ENCODE measurements around the gene ATP6AP2. TPM values are rescaled to one million over a fixed set of nuclear protein-coding genes. Genes with fewer than 3 reads are reported as not detected.
"Not testable (repeated sequence)": the region's sequence is repeated elsewhere in the genome, so short reads cannot be mapped to it uniquely, and the experiment has no call there.

ATP6AP2 gene
- total RNA-seq, 2 experiments from 2014 or later, result 72.3 to 76.5 TPM

- DNase-seq, result no peak
- CTCF ChIA-PET, result no interaction called here
- peaks cover 21% of the 10 kb centered on the region for H3K4me1 Mint-ChIP-seq
- H3K27me3 Mint-ChIP-seq, result no peaks in the 10 kb centered on the region
- H3K27ac Mint-ChIP-seq, result peak overlapping the region; percentile 96
- peak overlapping the region; percentile 89 for H3K4me3 Mint-ChIP-seq
- no peaks in the 10 kb centered on the region for H3K9me3 Mint-ChIP-seq
- POLR2A ChIA-PET, result no interaction called here
- peaks cover 3% of the 10 kb centered on the region for H3K36me3 Mint-ChIP-seq (ENCODE audit: low read depth)
Observed at GRCh38 chrX:40579900-40580536, 752 bp upstream of the ATP6AP2 start.

DNA sequence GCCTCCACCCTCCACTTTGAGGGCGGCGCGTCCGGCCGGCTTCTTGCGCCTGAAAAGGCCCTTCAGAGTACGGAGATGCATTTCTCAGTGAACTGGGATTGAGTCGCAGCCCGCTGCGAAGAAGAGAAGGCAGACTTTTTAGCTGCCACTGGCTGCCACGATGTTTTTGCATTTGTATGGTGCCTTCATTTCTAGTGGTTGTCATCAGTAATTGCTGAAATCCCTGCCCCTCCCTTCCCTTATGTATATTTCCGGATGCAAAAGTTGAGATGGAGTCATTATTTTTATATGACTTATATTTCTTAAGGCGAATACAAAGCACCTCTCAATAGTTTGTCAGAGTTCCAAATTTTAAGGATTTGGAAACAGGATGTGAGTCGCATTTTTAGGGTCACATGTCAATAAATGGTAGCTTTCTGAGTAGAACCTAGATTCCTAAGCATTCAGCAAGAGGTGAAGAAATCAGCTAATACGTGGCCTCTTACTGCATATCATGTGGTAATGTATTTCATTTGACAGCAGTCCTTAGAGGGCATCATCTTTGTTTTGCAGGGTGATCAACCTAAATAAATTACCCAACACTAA lies 658 bp downstream of the ATP6AP2 start:
- H3K27me3 Mint-ChIP-seq, result no peaks in the 10 kb centered on the region
- H3K4me3 Mint-ChIP-seq, result peak overlapping the region; percentile 75
- H3K27ac Mint-ChIP-seq, result peak overlapping the region; percentile 89
- ChIA-PET CTCF (interaction anchor here (0.7 kb wide), 1 partner anchor 319 kb away, joined by 3 read pairs; no protein-coding TSS in a partner anchor), POLR2A (no interaction called here)
- H3K9me3 Mint-ChIP-seq, result no peaks in the 10 kb centered on the region
- H3K36me3 Mint-ChIP-seq (ENCODE audit: low read depth), result peaks cover 3% of the 10 kb centered on the region
- DNase-seq, result peak; percentile 16
- peaks cover 29% of the 10 kb centered on the region for H3K4me1 Mint-ChIP-seq

DNA sequence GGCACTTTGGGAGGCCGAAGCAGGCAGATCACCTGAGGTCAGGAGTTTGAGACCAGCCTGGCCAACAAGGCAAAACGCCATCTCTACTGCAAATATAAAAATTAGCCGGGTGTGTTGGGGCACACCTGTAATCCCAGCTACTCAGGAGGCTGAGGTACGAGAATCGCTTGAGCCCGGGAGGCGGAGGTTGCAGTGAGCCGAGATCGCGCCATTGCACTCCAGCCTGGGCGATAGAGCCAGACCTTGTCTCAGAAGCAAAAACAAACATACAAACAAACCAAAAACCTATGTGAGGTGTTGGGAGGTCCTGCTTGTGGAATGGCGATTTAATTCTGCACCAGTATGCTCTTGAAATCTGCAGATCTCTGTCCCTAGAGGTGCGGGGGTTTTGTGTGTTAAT lies 1.4 kb downstream of the ATP6AP2 start:
- H3K27ac Mint-ChIP-seq; POLR2A ChIA-PET; H3K9me3 Mint-ChIP-seq; DNase-seq; H3K36me3 Mint-ChIP-seq (ENCODE audit: low read depth); H3K27me3 Mint-ChIP-seq; CTCF ChIA-PET: not testable (repeated sequence)
- peak overlapping the region; percentile 75 for H3K4me3 Mint-ChIP-seq
- peaks cover 30% of the 10 kb centered on the region for H3K4me1 Mint-ChIP-seq

- Mint-ChIP-seq H3K27me3 (no peaks in the 10 kb centered on the region), H3K4me3 (peak overlapping the region; percentile 75), H3K9me3 (no peaks in the 10 kb centered on the region), H3K4me1 (peaks cover 35% of the 10 kb centered on the region), H3K27ac (no peak overlapping the region), H3K36me3 (ENCODE audit: low read depth) (peaks cover 3% of the 10 kb centered on the region)
- ChIA-PET CTCF (no interaction called here), POLR2A (no interaction called here)
- DNase-seq, result no peak
Observed at GRCh38 chrX:40582811-40583210, 2.0 kb downstream of the ATP6AP2 start.

DNA sequence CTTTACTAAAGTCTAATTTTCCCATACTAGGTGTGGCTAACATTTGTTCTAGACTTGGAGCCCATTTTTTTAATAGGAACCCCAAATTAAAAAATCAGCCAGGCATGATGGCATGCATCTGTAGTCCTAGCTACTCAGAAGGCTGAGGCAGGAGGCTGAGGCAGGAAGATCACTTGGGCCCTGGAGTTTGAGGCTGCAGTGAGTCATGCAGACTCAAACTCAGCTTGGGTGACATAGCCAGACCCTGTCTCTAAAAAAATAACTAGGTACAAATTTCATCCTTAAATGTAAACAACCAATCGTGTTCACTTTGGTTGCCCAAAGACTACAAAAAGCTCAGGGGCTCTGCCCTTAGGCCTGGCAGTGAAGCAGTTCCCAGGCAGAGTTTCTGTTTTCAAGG lies 6.9 kb downstream of the ATP6AP2 start:
- H3K9me3 Mint-ChIP-seq, H3K27me3 Mint-ChIP-seq, H3K27ac Mint-ChIP-seq, H3K4me3 Mint-ChIP-seq, CTCF ChIA-PET, DNase-seq, POLR2A ChIA-PET: not testable (repeated sequence)
- peaks cover 16% of the 10 kb centered on the region for H3K36me3 Mint-ChIP-seq (ENCODE audit: low read depth)
- peaks cover 46% of the 10 kb centered on the region for H3K4me1 Mint-ChIP-seq

DNA sequence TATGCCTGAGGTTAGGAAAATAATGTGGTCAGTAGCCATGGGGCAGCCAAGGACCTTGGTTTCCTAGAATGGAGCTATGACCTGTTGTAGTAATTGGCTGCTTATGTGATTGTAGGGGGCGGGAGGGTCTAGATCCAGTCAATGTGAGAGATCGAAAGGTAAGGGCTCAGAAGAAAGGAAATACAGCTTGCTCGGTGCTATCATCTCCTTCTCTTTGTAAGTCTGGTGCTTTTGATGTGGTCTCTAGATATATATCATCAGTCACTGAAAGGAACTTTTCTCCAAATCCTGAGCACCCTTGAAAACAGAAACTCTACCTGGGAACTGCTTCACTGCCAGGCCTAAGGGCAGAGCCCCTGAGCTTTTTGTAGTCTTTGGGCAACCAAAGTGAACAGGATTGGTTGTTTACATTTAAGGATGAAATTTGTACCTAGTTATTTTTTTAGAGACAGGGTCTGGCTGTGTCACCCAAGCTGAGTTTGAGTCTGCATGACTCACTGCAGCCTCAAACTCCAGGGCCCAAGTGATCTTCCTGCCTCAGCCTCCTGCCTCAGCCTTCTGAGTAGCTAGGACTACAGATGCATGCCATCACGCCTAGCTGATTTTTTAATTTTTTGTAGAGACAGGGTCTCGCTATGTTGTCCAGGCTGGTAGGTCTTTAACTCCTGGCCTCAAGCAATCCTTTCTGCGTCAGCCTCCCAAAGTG lies 9.0 kb downstream of the ATP6AP2 start:
- ChIA-PET POLR2A (interaction anchor here (0.5 to 0.6 kb wide), 2 partner anchors 727 to 753 kb away, joined by 3 to 5 read pairs; no protein-coding TSS in a partner anchor), CTCF (interaction anchor here (0.6 to 1.5 kb wide), 4 partner anchors 46 to 572 kb away, joined by 3 to 6 read pairs (median 3); no protein-coding TSS in a partner anchor)
- not testable (repeated sequence) for H3K27me3 Mint-ChIP-seq, H3K9me3 Mint-ChIP-seq
- peaks cover 24% of the 10 kb centered on the region for H3K36me3 Mint-ChIP-seq (ENCODE audit: low read depth)
- DNase-seq, result peak; percentile 39
- peaks cover 37% of the 10 kb centered on the region for H3K4me1 Mint-ChIP-seq
- H3K4me3 Mint-ChIP-seq, result peak overlapping the region; percentile 40
- H3K27ac Mint-ChIP-seq, result peak overlapping the region; percentile 82

DNA sequence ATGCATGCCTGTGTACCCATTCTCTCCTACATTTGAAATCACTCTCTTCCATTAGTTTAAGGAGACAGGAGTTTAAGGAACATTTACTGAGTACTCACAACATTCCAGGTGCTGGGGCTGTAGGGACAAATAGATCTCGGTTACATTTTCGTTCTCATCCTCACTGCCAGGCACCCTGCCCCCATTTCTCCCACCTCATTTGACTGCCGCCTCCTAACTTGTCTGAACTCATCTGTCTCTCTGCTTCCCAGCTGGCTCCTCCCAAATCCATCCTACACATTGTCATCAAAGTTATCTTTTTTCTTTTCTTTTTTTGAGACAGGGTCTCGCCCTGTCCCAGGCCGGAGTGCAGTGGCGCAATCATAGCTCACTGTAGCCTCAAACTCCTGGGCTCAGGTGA lies 22.7 kb downstream of the ATP6AP2 start:
- ChIA-PET POLR2A (no interaction called here), CTCF (no interaction called here)
- Mint-ChIP-seq H3K4me3 (no peak overlapping the region), H3K9me3 (no peaks in the 10 kb centered on the region), H3K4me1 (no peaks in the 10 kb centered on the region), H3K27ac (no peak overlapping the region), H3K27me3 (no peaks in the 10 kb centered on the region), H3K36me3 (ENCODE audit: low read depth) (peaks cover 20% of the 10 kb centered on the region)
- DNase-seq, result no peak

DNA sequence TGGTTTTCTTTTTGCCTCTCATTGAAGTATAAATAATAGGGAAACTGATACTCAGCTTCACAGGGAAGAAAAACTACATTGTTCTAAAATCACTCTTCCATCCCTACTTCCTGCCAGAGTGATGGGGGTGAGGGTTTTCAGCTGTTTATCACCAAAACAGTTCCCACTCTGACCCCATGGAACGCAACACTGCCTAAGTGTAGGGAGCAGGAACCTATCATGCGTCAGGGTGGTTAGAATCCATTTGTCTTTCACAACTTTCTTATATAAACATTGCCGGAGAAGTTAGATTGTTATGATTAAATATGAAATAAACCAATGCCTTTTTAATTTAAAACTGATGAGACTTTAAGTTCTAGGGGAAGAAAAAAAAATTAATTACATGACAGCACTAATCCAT lies 26.6 kb downstream of the ATP6AP2 start:
- no peaks in the 10 kb centered on the region for H3K4me1 Mint-ChIP-seq
- CTCF ChIA-PET, result no interaction called here
- no peak overlapping the region for H3K27ac Mint-ChIP-seq
- H3K4me3 Mint-ChIP-seq, result no peak overlapping the region
- POLR2A ChIA-PET, result interaction anchor here (0.6 kb wide), 1 partner anchor 31 kb away, joined by 4 read pairs; no protein-coding TSS in a partner anchor
- DNase-seq, result no peak
- H3K27me3 Mint-ChIP-seq, result no peaks in the 10 kb centered on the region
- peaks cover 4% of the 10 kb centered on the region for H3K36me3 Mint-ChIP-seq (ENCODE audit: low read depth)
- no peaks in the 10 kb centered on the region for H3K9me3 Mint-ChIP-seq

- Mint-ChIP-seq H3K27me3 (no peaks in the 10 kb centered on the region), H3K4me1 (no peaks in the 10 kb centered on the region), H3K36me3 (ENCODE audit: low read depth) (no peaks in the 10 kb centered on the region), H3K27ac (no peak overlapping the region), H3K9me3 (no peaks in the 10 kb centered on the region), H3K4me3 (no peak overlapping the region)
- POLR2A ChIA-PET, result no interaction called here
- no peak for DNase-seq
- CTCF ChIA-PET, result interaction anchor here (0.6 kb wide), 1 partner anchor 182 kb away, joined by 3 read pairs; no protein-coding TSS in a partner anchor
Observed at GRCh38 chrX:40612511-40612910, 31.7 kb downstream of the ATP6AP2 start.

GRCh38 chrX:40615976-40616375 lies 35.2 kb downstream of the ATP6AP2 start:
- Mint-ChIP-seq H3K4me1 (no peaks in the 10 kb centered on the region), H3K4me3 (no peak overlapping the region), H3K27me3 (no peaks in the 10 kb centered on the region), H3K36me3 (ENCODE audit: low read depth) (no peaks in the 10 kb centered on the region), H3K9me3 (no peaks in the 10 kb centered on the region), H3K27ac (no peak overlapping the region)
- no peak for DNase-seq
- ChIA-PET CTCF (no interaction called here), POLR2A (no interaction called here)

DNA sequence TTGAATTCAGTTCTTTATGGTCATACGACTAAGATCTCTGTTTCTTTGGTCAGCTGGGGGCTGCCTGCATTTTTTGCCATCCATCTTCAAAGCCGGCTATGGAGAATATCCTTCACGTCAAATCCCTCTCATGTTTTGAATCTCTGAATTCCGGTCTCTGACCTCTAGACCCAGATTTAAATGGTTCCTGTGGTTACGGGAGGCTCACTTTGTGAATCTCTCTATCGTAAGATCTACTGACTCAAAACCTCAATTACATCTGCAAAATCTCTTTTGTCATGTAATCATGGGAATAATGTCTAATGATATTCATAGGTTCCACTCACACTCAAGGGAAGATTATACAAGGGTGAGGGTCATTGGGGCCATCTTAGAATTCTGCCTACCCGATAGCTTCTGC lies 36.8 kb downstream of the ATP6AP2 start:
- Mint-ChIP-seq H3K4me3 (no peak overlapping the region), H3K4me1 (no peaks in the 10 kb centered on the region), H3K36me3 (ENCODE audit: low read depth) (no peaks in the 10 kb centered on the region), H3K27ac (no peak overlapping the region), H3K27me3 (no peaks in the 10 kb centered on the region), H3K9me3 (no peaks in the 10 kb centered on the region)
- POLR2A ChIA-PET, result no interaction called here
- CTCF ChIA-PET, result interaction anchor here (0.6 kb wide), 1 partner anchor 79 kb away, joined by 3 read pairs; no protein-coding TSS in a partner anchor
- no peak for DNase-seq

DNA sequence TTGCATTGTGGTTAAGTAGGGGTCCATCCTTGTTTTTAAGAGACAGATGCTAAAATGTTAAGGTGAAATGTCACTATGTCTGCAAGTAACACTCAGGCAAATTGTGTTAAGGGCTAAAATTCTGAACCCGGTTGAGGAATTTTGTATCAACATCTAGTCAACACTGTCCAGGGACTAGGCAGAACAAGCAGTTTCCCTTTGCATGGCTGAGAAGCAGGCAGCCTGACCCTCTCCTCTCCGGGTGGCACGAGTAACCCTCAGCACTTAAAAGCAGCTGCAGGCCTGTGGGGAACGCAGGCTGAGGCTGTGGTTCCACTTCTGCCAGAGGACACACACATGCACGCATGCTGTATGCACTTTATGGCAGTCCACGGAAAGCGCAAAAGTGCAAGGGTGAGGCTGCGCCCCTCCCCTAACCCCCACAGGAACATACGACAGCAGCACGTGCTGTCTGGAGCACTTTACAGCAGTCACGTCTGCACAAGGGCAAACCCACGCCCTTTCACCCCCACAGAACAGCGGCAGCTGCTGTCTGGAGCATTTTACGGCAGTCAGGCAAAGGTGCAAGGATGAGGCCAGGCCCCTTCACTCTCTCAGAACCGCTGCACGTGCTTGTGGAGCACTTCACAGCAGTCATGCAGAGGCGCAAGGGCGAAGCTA lies 41.8 kb downstream of the ATP6AP2 start:
- H3K27me3 Mint-ChIP-seq, result no peaks in the 10 kb centered on the region
- DNase-seq, result no peak
- no peak overlapping the region for H3K4me3 Mint-ChIP-seq
- ChIA-PET POLR2A (no interaction called here), CTCF (no interaction called here)
- H3K27ac Mint-ChIP-seq, result no peak overlapping the region
- peaks cover 3% of the 10 kb centered on the region for H3K36me3 Mint-ChIP-seq (ENCODE audit: low read depth)
- no peaks in the 10 kb centered on the region for H3K9me3 Mint-ChIP-seq
- H3K4me1 Mint-ChIP-seq, result no peaks in the 10 kb centered on the region

DNA sequence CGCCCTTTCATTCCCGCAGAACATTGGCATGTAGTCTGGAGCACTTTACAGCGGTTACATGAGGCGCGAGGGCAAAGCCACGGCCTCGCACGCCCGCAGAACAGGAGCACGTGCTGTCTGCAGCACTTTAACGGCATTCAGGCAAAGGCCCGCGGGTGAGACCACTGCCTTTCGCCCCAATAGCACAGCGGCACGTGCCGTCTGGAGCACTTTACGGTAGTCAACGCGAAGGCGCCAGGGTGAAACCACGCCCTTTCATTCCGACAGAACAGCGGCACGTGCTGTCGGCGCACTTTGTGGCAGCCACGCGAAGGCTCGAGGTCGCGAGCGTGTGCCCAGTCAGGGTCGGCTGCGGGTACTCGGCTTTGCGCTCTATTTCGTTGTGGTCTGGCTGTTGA lies 42.4 kb downstream of the ATP6AP2 start, which contains the start of gene MPC1L:
Gene MPC1L (plus strand): TSS at position 290 of the 398 bp plus-strand sequence. CDS start 138 bp downstream, outside the sequence.
- H3K4me1 Mint-ChIP-seq, result no peaks in the 10 kb centered on the region
- ChIA-PET POLR2A (no interaction called here), CTCF (no interaction called here)
- no peaks in the 10 kb centered on the region for H3K27me3 Mint-ChIP-seq
- H3K27ac Mint-ChIP-seq, result no peak within 1 kb of the TSS
- no peaks in the 10 kb centered on the region for H3K9me3 Mint-ChIP-seq
- no peak within 1 kb of the TSS for H3K4me3 Mint-ChIP-seq
- H3K36me3 Mint-ChIP-seq (ENCODE audit: low read depth), result peaks cover 5% of the 10 kb centered on the region
- DNase-seq, result no peak

All from activated CD4-positive, alpha-beta T cell treated with anti-CD3 and anti-CD28 coated beads, Interleukin-2, amount 10 ng/mL, durations not matched to agents 7 days and 5 days (primary cell).